Lower lobe of right lung (tissue), 2 donors: Measurements from ENCODE around the gene FSTL4. TPM values are rescaled to one million over a fixed set of nuclear protein-coding genes. Genes with fewer than 3 reads are reported as not detected.
A peak's percentile ranks its signal among the peaks of the same experiment; 100 is the strongest.

Experiments
- ATAC-seq, 2 donors: fragments of 200-7000 bp; cut with Tn5 transposase; one replicate each; pipeline ENCODE4 v1.9.1; 2020 to 2022; ENCODE audit warnings: mild to moderate bottlenecking in 2 of 2, moderate library complexity in 2 of 2
- DNase-seq: peaks from one replicate; pipeline ENCODE4 v3.0.0-alpha.2; 2020
- H3K27ac ChIP-seq: fragments of 200-600 bp; one replicate; pipeline ENCODE4 v1.8.0; 2022
- H3K27me3 ChIP-seq: fragments of 200-600 bp; one replicate; pipeline ENCODE4 v1.8.0; 2022; ENCODE audit warnings: low read depth
- H3K36me3 ChIP-seq: fragments of 200-600 bp; one replicate; pipeline ENCODE4 v1.8.0; 2022; ENCODE audit warnings: mild to moderate bottlenecking
- H3K4me1 ChIP-seq: fragments of 200-600 bp; one replicate; pipeline ENCODE4 v1.8.0; 2022
- H3K4me3 ChIP-seq: fragments of 200-600 bp; one replicate; pipeline ENCODE4 v1.8.0; 2022; ENCODE audit warnings: mild to moderate bottlenecking
- H3K9me3 ChIP-seq: fragments of 200-600 bp; one replicate; pipeline ENCODE4 v1.8.0; 2022
- intact Hi-C: fragments of 100-400 bp; cut with DNase I; formaldehyde crosslinking; loops from one replicate; pipeline ENCODE4 v1.11.0; 2022
- total RNA-seq: library from RNA; stranded (reverse); fragmentation: NEBNext Ultra II Directional; extraction: Animal tissue kit (Norgen Biotek cat#: 25700); gene quantifications from one replicate; pipeline ENCODE4 v1.2.1, GENCODE V29; 2021
- TF ChIP-seq, protein P1 (sequence below): fragments of 200-600 bp; IDR thresholded peaks from one replicate; pipeline ENCODE4 v1.8.0; 2022; ENCODE audit warnings: antibody characterized with exemption, mild to moderate bottlenecking
- donor health status: DM: no; HTN: yes; CAD: no; lungs with severe emphysema.

Gene FSTL4
- total RNA-seq, 1 donor from 2014 or later, result 1.9 TPM

GRCh38 chr5:133250527-133250926 is 361.8 kb downstream of the FSTL4 start:
- Histone ChIP-seq H3K4me3 (no peak overlapping the region), H3K27me3 (no peaks in the 10 kb centered on the region), H3K36me3 (no peaks in the 10 kb centered on the region), H3K4me1 (no peaks in the 10 kb centered on the region), H3K27ac (no peak overlapping the region), H3K9me3 (no peaks in the 10 kb centered on the region)
- no peak for ATAC-seq
- intact Hi-C loops, result no loop called here
- TF ChIP-seq, protein P1, sequence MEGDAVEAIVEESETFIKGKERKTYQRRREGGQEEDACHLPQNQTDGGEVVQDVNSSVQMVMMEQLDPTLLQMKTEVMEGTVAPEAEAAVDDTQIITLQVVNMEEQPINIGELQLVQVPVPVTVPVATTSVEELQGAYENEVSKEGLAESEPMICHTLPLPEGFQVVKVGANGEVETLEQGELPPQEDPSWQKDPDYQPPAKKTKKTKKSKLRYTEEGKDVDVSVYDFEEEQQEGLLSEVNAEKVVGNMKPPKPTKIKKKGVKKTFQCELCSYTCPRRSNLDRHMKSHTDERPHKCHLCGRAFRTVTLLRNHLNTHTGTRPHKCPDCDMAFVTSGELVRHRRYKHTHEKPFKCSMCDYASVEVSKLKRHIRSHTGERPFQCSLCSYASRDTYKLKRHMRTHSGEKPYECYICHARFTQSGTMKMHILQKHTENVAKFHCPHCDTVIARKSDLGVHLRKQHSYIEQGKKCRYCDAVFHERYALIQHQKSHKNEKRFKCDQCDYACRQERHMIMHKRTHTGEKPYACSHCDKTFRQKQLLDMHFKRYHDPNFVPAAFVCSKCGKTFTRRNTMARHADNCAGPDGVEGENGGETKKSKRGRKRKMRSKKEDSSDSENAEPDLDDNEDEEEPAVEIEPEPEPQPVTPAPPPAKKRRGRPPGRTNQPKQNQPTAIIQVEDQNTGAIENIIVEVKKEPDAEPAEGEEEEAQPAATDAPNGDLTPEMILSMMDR, result no peak
- peak; percentile 15 for DNase-seq

GRCh38 chr5:133249593-133249992 is 362.7 kb downstream of the FSTL4 start:
- no peak overlapping the region for H3K4me3 ChIP-seq
- no peaks in the 10 kb centered on the region for H3K36me3 ChIP-seq
- intact Hi-C loops, result no loop called here
- peak; percentile 18 for DNase-seq
- no peak overlapping the region for H3K27ac ChIP-seq
- TF ChIP-seq, protein P1, result no peak
- H3K4me1 ChIP-seq, result no peaks in the 10 kb centered on the region
- no peak for ATAC-seq
- H3K27me3 ChIP-seq, result no peaks in the 10 kb centered on the region
- no peaks in the 10 kb centered on the region for H3K9me3 ChIP-seq

DNA sequence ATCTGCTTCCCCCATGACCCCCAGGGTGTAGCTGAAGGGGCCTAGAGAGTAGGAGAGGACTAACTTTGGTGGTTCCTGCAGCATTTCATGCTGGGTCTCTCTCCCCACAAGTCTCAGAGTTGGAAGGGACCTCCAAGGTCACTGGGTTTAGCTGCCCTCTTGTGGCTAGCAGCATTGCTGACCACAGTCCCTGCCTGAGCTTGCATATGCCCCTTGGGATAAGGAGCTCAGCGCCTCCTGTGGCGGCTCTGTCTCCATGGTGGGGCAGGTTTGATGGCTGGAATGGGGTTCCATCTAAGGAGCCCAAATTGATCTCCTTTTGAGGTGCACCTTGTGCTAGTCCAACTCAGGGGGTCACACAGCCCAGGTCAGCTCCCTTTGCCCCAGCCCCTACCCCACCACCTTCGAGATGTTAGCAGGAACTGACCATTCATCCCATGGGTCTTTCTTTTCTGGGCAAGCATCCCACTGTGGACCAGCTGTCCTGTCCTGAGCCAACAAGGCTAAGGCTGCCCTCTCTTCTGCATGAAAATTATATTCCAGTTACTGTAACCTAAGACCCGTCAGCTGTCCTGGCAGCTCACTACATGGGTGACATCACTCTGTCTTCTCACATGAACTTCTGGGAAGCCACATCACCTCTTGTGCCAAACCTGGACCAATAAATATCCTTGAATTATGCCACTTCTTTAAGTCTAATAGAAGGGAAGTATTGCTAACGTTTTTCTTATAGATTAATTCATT is 364.3 kb downstream of the FSTL4 start:
- Histone ChIP-seq H3K27me3 (no peaks in the 10 kb centered on the region), H3K9me3 (no peaks in the 10 kb centered on the region), H3K4me3 (no peak overlapping the region), H3K27ac (no peak overlapping the region), H3K4me1 (no peaks in the 10 kb centered on the region), H3K36me3 (no peaks in the 10 kb centered on the region)
- TF ChIP-seq, protein P1, result peak; percentile 37
- DNase-seq (peak; percentile 37), ATAC-seq (peak in 1 of 2 donors; percentile 41)
- intact Hi-C loops, result no loop called here

- no peak overlapping the region for H3K27ac ChIP-seq
- DNase-seq (no peak), ATAC-seq (no peak)
- no peaks in the 10 kb centered on the region for H3K9me3 ChIP-seq
- no peaks in the 10 kb centered on the region for H3K36me3 ChIP-seq
- intact Hi-C loops, result no loop called here
- TF ChIP-seq, protein P1, result no peak
- H3K4me3 ChIP-seq, result no peak overlapping the region
- no peaks in the 10 kb centered on the region for H3K27me3 ChIP-seq
- H3K4me1 ChIP-seq, result no peaks in the 10 kb centered on the region
Observed at GRCh38 chr5:133247151-133247709, 365.1 kb downstream of the FSTL4 start.

GRCh38 chr5:133246376-133247150 is 365.8 kb downstream of the FSTL4 start:
- H3K27me3 ChIP-seq, result no peaks in the 10 kb centered on the region
- H3K4me3 ChIP-seq, result no peak overlapping the region
- no peak for ATAC-seq
- intact Hi-C loops, result no loop called here
- H3K4me1 ChIP-seq, result no peaks in the 10 kb centered on the region
- TF ChIP-seq, protein P1, result no peak
- H3K9me3 ChIP-seq, result no peaks in the 10 kb centered on the region
- no peaks in the 10 kb centered on the region for H3K36me3 ChIP-seq
- peak; percentile 34 for DNase-seq
- H3K27ac ChIP-seq, result no peak overlapping the region
